ENCODE data around the gene BBS2. TPM values are rescaled to one million over a fixed set of nuclear protein-coding genes. Genes with fewer than 3 reads are reported as not detected.

The BBS2 gene
- total RNA-seq, 1 donor from 2014 or later, result 40.7 TPM

DNA sequence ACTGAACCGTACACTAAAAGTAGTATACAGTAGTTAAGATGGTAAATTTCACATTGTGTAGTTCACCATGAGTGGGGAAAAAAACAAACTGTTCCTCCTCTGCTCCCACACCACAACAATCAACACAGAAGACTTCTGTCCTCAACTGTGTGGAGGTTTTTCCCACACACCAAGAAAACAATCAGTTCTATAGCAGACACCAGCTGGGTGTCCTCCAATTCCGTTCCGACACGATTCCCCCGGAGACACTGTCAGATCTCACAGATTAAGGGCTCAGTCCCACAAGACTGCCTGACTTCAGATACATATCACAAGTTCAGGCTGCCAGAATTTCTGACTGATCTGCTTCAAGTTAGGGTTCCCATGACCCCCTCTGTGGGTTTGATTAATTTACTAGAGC, 31.8 kb downstream of the BBS2 start:
- H3K36me3 Mint-ChIP-seq (ENCODE audit: unreplicated experiment), result no peaks in the 10 kb centered on the region
- TF ChIP-seq, protein P1, sequence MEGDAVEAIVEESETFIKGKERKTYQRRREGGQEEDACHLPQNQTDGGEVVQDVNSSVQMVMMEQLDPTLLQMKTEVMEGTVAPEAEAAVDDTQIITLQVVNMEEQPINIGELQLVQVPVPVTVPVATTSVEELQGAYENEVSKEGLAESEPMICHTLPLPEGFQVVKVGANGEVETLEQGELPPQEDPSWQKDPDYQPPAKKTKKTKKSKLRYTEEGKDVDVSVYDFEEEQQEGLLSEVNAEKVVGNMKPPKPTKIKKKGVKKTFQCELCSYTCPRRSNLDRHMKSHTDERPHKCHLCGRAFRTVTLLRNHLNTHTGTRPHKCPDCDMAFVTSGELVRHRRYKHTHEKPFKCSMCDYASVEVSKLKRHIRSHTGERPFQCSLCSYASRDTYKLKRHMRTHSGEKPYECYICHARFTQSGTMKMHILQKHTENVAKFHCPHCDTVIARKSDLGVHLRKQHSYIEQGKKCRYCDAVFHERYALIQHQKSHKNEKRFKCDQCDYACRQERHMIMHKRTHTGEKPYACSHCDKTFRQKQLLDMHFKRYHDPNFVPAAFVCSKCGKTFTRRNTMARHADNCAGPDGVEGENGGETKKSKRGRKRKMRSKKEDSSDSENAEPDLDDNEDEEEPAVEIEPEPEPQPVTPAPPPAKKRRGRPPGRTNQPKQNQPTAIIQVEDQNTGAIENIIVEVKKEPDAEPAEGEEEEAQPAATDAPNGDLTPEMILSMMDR (IDR thresholded peaks at IDR 0.05; ENCODE audit: partially characterized antibody, unreplicated experiment), result no peak
- H3K9me3 Mint-ChIP-seq (ENCODE audit: unreplicated experiment), result no peaks in the 10 kb centered on the region
- no peak for DNase-seq
- H3K4me1 Mint-ChIP-seq (ENCODE audit: low read depth, unreplicated experiment), result peaks cover 4% of the 10 kb centered on the region
- no peak overlapping the region for H3K27ac Mint-ChIP-seq (ENCODE audit: unreplicated experiment)
- no peaks in the 10 kb centered on the region for H3K27me3 Mint-ChIP-seq (ENCODE audit: unreplicated experiment)
- no peak overlapping the region for H3K4me3 Mint-ChIP-seq (ENCODE audit: unreplicated experiment)

DNA sequence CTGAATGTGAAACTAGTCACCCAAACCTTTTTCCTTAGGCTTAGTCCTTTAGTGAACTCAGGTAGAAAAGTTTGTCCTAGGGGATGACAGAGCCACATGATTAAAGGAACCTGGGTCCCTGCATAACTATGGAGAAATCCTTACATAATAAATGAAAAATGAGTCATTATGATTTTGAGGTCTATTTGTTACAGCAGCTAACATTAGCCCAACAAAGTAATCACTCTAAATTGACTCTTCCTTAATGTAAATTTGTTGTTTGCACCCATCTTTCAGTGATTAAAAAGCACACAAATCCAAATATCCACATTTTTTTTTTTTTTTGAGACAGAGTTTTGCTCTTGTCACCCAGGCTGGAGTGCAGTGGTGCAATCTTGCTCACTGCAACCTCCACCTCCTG, 36.4 kb downstream of the BBS2 start:
- DNase-seq, result no peak
- no peaks in the 10 kb centered on the region for H3K9me3 Mint-ChIP-seq (ENCODE audit: unreplicated experiment)
- peaks cover 5% of the 10 kb centered on the region for H3K4me1 Mint-ChIP-seq (ENCODE audit: low read depth, unreplicated experiment)
- TF ChIP-seq, protein P1 (IDR thresholded peaks at IDR 0.05; ENCODE audit: partially characterized antibody, unreplicated experiment), result no peak
- H3K36me3 Mint-ChIP-seq (ENCODE audit: unreplicated experiment), result no peaks in the 10 kb centered on the region
- H3K27me3 Mint-ChIP-seq (ENCODE audit: unreplicated experiment), result peaks cover 2% of the 10 kb centered on the region
- H3K27ac Mint-ChIP-seq (ENCODE audit: unreplicated experiment), result no peak overlapping the region
- no peak overlapping the region for H3K4me3 Mint-ChIP-seq (ENCODE audit: unreplicated experiment)

DNA sequence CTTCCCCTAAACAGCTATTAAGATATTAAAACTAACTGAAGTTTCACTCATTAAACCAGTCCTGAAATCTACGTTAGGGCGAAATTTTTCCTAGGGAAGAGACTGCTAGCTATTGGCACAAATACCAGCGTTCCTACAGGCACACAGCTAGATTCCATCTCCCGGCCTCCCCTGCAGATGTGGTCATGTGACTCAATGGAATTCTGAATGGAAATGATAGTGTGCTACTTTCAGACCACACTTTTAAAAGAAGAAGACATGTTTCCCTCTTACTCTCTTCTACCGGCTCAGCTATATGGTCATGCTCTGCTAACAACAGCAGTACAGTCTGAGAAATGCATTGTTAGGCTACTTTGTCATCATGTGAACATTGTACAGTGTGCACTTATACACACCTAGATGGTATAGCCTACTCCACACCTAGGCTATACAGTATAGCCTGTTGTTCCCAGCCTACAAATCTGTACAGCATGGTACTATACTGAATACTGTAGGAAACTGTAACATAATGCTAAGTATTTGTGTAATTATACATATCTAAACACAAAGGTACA, 37.1 kb downstream of the BBS2 start:
- DNase-seq, result no peak
- Mint-ChIP-seq H3K9me3 (ENCODE audit: unreplicated experiment) (no peaks in the 10 kb centered on the region), H3K27ac (ENCODE audit: unreplicated experiment) (no peak overlapping the region), H3K4me3 (ENCODE audit: unreplicated experiment) (no peak overlapping the region), H3K4me1 (ENCODE audit: low read depth, unreplicated experiment) (peaks cover 2% of the 10 kb centered on the region), H3K27me3 (ENCODE audit: unreplicated experiment) (peaks cover 2% of the 10 kb centered on the region), H3K36me3 (ENCODE audit: unreplicated experiment) (no peaks in the 10 kb centered on the region)
- TF ChIP-seq, protein P1 (IDR thresholded peaks at IDR 0.05; ENCODE audit: partially characterized antibody, unreplicated experiment), result no peak

DNA sequence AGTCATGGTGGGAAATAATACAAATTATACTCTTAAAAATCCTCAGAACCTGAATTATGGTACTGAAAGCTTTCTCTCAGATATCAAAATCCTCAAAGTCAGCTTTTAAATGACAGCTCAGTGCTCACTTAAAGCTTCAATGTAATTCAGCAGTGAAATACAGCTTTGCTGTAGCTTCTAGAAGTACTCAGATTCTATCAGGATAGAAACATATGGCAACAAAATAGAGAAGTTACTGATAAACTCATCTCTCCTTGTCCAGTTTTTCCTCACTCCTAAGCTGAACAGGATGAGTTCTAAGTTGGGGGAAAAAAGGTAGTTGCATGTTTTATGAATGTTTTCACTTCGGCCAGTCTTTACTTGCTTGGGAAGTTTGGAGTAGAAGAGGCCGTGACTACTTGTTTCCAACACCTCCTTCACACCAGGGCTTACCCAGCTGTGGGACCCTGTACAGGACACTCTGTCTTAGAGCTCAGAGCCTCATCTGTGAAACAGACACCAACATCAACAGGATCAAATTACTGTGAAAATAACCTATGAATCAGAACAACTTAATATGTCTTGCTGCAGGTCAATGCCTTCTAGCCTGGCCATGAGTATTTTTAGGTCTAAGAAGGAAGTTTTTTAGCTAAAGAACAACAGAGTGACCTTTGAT, 38.2 kb downstream of the BBS2 start:
- Mint-ChIP-seq H3K4me1 (ENCODE audit: low read depth, unreplicated experiment) (peaks cover 2% of the 10 kb centered on the region), H3K27ac (ENCODE audit: unreplicated experiment) (no peak overlapping the region), H3K36me3 (ENCODE audit: unreplicated experiment) (no peaks in the 10 kb centered on the region), H3K27me3 (ENCODE audit: unreplicated experiment) (peaks cover 2% of the 10 kb centered on the region), H3K4me3 (ENCODE audit: unreplicated experiment) (no peak overlapping the region), H3K9me3 (ENCODE audit: unreplicated experiment) (no peaks in the 10 kb centered on the region)
- DNase-seq, result no peak
- TF ChIP-seq, protein P1 (IDR thresholded peaks at IDR 0.05; ENCODE audit: partially characterized antibody, unreplicated experiment), result no peak

DNA sequence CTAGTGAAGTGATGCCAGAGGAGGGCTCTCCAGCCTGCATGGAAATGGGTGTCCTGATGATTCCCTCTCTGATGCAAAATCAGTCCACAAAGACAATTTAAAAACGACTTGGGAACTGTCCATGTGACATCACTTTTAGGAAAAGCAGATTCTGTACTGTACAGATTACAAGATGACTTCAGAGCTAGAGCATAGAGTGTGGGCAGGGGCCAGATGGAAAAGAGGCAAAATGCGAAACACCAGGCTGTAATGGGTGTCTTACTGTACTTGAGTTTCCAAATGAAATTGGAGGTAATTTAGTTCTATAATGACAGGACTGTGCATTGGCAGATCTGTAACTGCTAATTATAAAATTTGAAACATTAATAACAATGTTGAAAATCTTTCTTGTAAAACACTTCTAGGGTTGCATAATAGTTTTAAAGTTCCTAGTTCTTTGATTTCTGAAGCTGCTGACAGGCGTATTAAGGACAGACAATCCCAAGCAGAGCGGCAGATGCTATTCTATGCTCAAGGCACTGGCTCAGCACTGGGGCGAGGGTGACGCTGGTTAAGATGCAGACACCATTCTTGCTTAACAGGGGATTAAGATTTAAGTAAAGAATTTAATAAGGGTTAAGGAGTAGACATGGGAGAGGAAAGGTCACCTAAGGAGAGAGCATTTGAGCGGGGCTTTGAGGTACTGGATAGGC, 38.9 kb downstream of the BBS2 start:
- H3K4me1 Mint-ChIP-seq (ENCODE audit: low read depth, unreplicated experiment), result peaks cover 2% of the 10 kb centered on the region
- no peaks in the 10 kb centered on the region for H3K9me3 Mint-ChIP-seq (ENCODE audit: unreplicated experiment)
- H3K36me3 Mint-ChIP-seq (ENCODE audit: unreplicated experiment), result no peaks in the 10 kb centered on the region
- TF ChIP-seq, protein P1 (IDR thresholded peaks at IDR 0.05; ENCODE audit: partially characterized antibody, unreplicated experiment), result no peak
- peaks cover 3% of the 10 kb centered on the region for H3K27me3 Mint-ChIP-seq (ENCODE audit: unreplicated experiment)
- no peak for DNase-seq
- no peak overlapping the region for H3K4me3 Mint-ChIP-seq (ENCODE audit: unreplicated experiment)
- H3K27ac Mint-ChIP-seq (ENCODE audit: unreplicated experiment), result no peak overlapping the region
